Measurements from ENCODE around the gene ADAMTS3. TPM values are rescaled to one million over a fixed set of nuclear protein-coding genes. Genes with fewer than 3 reads are reported as not detected.

The ADAMTS3 gene
- polyA plus RNA-seq, 1 donor from 2014 or later, result 0.20 TPM

- Histone ChIP-seq H3K9ac (ENCODE audit: low read length) (no peak overlapping the region), H3K4me3 (ENCODE audit: low read length) (no peak overlapping the region), H3K27me3 (ENCODE audit: insufficient read depth, low read depth, low read length) (no peaks in the 10 kb centered on the region), H3K27ac (ENCODE audit: low read length) (no peak overlapping the region), H3F3A (ENCODE audit: insufficient read depth, low read length, poor library complexity, severe bottlenecking) (no peaks in the 10 kb centered on the region), H3K9me3 (ENCODE audit: low read length) (no peaks in the 10 kb centered on the region), H3K4me2 (ENCODE audit: low read length) (no peak overlapping the region), H2AFZ (ENCODE audit: low read depth, low read length) (no peak overlapping the region), H3K79me2 (replicated peaks; ENCODE audit: insufficient read depth, low read length) (no peaks in the 10 kb centered on the region), H3K36me3 (ENCODE audit: insufficient read depth, low read length) (no peaks in the 10 kb centered on the region), H4K20me1 (ENCODE audit: insufficient read depth) (no peaks in the 10 kb centered on the region), H3K9me2 (ENCODE audit: insufficient read depth, low read length) (no peaks in the 10 kb centered on the region)
- TF ChIP-seq TAF1 (IDR thresholded peaks at IDR 0.05; ENCODE audit: low read depth), result no peak
- no peak for TF ChIP-seq MXI1 (conservative IDR thresholded peaks at IDR 0.05; ENCODE audit: poor library complexity, severe bottlenecking)
Observed at GRCh38 chr4:72280252-72280651, 288.8 kb downstream of the ADAMTS3 start.

GRCh38 chr4:72275381-72275780 is 293.6 kb downstream of the ADAMTS3 start:
- no peaks in the 10 kb centered on the region for H3F3A ChIP-seq (ENCODE audit: insufficient read depth, low read length, poor library complexity, severe bottlenecking)
- no peak overlapping the region for H3K27ac ChIP-seq (ENCODE audit: low read length)
- H3K9me2 ChIP-seq (ENCODE audit: insufficient read depth, low read length), result no peaks in the 10 kb centered on the region
- no peak overlapping the region for H3K4me2 ChIP-seq (ENCODE audit: low read length)
- no peak overlapping the region for H3K9ac ChIP-seq (ENCODE audit: low read length)
- H3K79me2 ChIP-seq (replicated peaks; ENCODE audit: insufficient read depth, low read length), result no peaks in the 10 kb centered on the region
- no peaks in the 10 kb centered on the region for H3K27me3 ChIP-seq (ENCODE audit: insufficient read depth, low read depth, low read length)
- H3K4me3 ChIP-seq (ENCODE audit: low read length), result no peak overlapping the region
- H4K20me1 ChIP-seq (ENCODE audit: insufficient read depth), result no peaks in the 10 kb centered on the region
- H2AFZ ChIP-seq (ENCODE audit: low read depth, low read length), result no peak overlapping the region
- H3K9me3 ChIP-seq (ENCODE audit: low read length), result no peaks in the 10 kb centered on the region
- H3K36me3 ChIP-seq (ENCODE audit: insufficient read depth, low read length), result no peaks in the 10 kb centered on the region
- no peak for TF ChIP-seq RAD21 (conservative IDR thresholded peaks at IDR 0.05)
- TF ChIP-seq REST (IDR thresholded peaks at IDR 0.05; ENCODE audit: borderline replicate concordance), result no peak

GRCh38 chr4:72274251-72274650 is 294.8 kb downstream of the ADAMTS3 start:
- no peaks in the 10 kb centered on the region for H3K9me3 ChIP-seq (ENCODE audit: low read length)
- no peaks in the 10 kb centered on the region for H3K9me2 ChIP-seq (ENCODE audit: insufficient read depth, low read length)
- H3K36me3 ChIP-seq (ENCODE audit: insufficient read depth, low read length), result no peaks in the 10 kb centered on the region
- no peaks in the 10 kb centered on the region for H3K27me3 ChIP-seq (ENCODE audit: insufficient read depth, low read depth, low read length)
- no peaks in the 10 kb centered on the region for H3K79me2 ChIP-seq (replicated peaks; ENCODE audit: insufficient read depth, low read length)
- no peak overlapping the region for H3K4me3 ChIP-seq (ENCODE audit: low read length)
- TF ChIP-seq EZH2 (IDR thresholded peaks at IDR 0.05; ENCODE audit: borderline replicate concordance, insufficient read depth, low read length, poor library complexity, severe bottlenecking) (no peak), TAF1 (IDR thresholded peaks at IDR 0.05; ENCODE audit: low read depth) (no peak), MXI1 (conservative IDR thresholded peaks at IDR 0.05; ENCODE audit: poor library complexity, severe bottlenecking) (no peak), REST (IDR thresholded peaks at IDR 0.05; ENCODE audit: borderline replicate concordance) (no peak), RAD21 (conservative IDR thresholded peaks at IDR 0.05) (no peak), CTCF (IDR thresholded peaks at IDR 0.05; ENCODE audit: poor library complexity, severe bottlenecking) (no peak), EP300 (conservative IDR thresholded peaks at IDR 0.05; ENCODE audit: poor library complexity, severe bottlenecking) (no peak), POLR2AphosphoS5 (IDR thresholded peaks at IDR 0.05) (no peak), SMC3 (conservative IDR thresholded peaks at IDR 0.05; ENCODE audit: poor library complexity) (no peak)
- H3F3A ChIP-seq (ENCODE audit: insufficient read depth, low read length, poor library complexity, severe bottlenecking), result no peaks in the 10 kb centered on the region
- no peak overlapping the region for H3K9ac ChIP-seq (ENCODE audit: low read length)
- H4K20me1 ChIP-seq (ENCODE audit: insufficient read depth), result no peaks in the 10 kb centered on the region
- H3K27ac ChIP-seq (ENCODE audit: low read length), result no peak overlapping the region
- H3K4me2 ChIP-seq (ENCODE audit: low read length), result no peak overlapping the region
- no peak overlapping the region for H2AFZ ChIP-seq (ENCODE audit: low read depth, low read length)
